ENCODE measurements around the gene KCNH6.

Gene KCNH6, protein sequence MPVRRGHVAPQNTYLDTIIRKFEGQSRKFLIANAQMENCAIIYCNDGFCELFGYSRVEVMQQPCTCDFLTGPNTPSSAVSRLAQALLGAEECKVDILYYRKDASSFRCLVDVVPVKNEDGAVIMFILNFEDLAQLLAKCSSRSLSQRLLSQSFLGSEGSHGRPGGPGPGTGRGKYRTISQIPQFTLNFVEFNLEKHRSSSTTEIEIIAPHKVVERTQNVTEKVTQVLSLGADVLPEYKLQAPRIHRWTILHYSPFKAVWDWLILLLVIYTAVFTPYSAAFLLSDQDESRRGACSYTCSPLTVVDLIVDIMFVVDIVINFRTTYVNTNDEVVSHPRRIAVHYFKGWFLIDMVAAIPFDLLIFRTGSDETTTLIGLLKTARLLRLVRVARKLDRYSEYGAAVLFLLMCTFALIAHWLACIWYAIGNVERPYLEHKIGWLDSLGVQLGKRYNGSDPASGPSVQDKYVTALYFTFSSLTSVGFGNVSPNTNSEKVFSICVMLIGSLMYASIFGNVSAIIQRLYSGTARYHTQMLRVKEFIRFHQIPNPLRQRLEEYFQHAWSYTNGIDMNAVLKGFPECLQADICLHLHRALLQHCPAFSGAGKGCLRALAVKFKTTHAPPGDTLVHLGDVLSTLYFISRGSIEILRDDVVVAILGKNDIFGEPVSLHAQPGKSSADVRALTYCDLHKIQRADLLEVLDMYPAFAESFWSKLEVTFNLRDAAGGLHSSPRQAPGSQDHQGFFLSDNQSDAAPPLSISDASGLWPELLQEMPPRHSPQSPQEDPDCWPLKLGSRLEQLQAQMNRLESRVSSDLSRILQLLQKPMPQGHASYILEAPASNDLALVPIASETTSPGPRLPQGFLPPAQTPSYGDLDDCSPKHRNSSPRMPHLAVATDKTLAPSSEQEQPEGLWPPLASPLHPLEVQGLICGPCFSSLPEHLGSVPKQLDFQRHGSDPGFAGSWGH

DNA sequence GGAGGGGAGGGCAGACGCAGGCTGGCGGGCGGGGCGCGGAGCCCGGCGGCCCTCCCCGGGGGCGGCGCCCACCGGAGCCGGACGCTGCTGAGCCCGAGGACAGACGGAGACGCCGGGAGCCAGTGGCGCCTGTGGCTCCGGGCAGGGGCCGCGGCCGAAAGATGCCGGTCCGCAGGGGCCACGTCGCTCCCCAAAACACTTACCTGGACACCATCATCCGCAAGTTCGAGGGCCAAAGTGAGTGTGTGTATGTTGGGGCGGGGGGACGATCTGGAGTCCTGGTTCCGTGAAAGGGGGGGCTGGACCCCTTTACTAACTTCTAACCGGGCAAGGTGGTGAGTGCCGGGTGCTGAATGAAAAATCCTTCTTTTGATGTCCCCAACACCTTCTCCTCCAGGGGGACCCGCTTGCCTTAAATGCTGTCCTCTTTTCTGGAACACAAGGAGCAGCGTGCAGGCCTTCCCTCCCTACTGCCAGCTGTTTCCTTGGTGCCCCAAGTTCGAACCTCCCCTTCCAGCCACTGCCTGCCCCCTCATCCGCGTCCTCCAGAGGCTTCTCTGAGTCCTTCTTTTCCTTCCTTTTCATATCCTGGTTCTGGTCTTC is at the start of gene KCNH6:
Gene KCNH6, plus strand, starts transcription at position 106 of the 603 bp plus-strand sequence. Its CDS starts 56 bp downstream, at position 162.
- DNase-seq (ENCODE audit: low spot score) (no peak), FAIRE-seq (no peak)

GRCh38 chr17:63474174-63474573 is 49.0 kb upstream of the KCNH6 start:
- DNase-seq (ENCODE audit: low spot score) = no peak

GRCh38 chr17:63474586-63475460 is 48.3 kb upstream of the KCNH6 start:
- FAIRE-seq (no peak), DNase-seq (ENCODE audit: low spot score) (no peak)

More at GRCh38 chr17:63474174-63474573, 49.0 kb upstream of the KCNH6 start:
- no peak for FAIRE-seq

GRCh38 chr17:63475491-63476412 is 47.4 kb upstream of the KCNH6 start:
- DNase-seq (ENCODE audit: low spot score) (no peak), FAIRE-seq (no peak)

GRCh38 chr17:63476459-63476853 is 46.7 kb upstream of the KCNH6 start:
- DNase-seq (ENCODE audit: low spot score) = no peak

DNA sequence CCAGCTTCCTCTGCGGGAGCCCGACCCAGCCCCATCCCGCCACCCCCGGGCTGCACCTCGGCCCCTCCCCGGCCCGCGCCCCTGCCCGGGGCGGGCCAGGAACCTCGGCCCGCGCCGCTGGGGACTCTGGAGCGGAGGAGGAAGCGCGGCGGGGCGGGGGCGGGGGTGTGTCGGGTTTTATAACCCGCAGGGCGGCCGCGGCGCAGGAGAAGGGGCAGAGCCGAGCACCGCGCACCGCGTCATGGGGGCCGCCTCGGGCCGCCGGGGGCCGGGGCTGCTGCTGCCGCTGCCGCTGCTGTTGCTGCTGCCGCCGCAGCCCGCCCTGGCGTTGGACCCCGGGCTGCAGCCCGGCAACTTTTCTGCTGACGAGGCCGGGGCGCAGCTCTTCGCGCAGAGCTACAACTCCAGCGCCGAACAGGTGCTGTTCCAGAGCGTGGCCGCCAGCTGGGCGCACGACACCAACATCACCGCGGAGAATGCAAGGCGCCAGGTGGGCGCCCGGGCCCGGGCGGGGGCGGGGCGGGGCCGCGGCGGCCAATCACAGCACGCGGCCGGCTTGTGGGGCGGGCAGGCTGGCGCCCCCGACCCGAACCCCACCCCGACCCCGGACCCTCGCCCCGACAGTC is 46.2 kb upstream of the KCNH6 start, which contains the start of gene ACE:
Gene ACE, plus strand, starts transcription at position 208 of the 626 bp plus-strand sequence. Its CDS starts 34 bp downstream, at position 242.
- FAIRE-seq (no peak), DNase-seq (ENCODE audit: low spot score) (no peak)

More at GRCh38 chr17:63476459-63476853, 46.7 kb upstream of the KCNH6 start:
- FAIRE-seq = no peak

DNA sequence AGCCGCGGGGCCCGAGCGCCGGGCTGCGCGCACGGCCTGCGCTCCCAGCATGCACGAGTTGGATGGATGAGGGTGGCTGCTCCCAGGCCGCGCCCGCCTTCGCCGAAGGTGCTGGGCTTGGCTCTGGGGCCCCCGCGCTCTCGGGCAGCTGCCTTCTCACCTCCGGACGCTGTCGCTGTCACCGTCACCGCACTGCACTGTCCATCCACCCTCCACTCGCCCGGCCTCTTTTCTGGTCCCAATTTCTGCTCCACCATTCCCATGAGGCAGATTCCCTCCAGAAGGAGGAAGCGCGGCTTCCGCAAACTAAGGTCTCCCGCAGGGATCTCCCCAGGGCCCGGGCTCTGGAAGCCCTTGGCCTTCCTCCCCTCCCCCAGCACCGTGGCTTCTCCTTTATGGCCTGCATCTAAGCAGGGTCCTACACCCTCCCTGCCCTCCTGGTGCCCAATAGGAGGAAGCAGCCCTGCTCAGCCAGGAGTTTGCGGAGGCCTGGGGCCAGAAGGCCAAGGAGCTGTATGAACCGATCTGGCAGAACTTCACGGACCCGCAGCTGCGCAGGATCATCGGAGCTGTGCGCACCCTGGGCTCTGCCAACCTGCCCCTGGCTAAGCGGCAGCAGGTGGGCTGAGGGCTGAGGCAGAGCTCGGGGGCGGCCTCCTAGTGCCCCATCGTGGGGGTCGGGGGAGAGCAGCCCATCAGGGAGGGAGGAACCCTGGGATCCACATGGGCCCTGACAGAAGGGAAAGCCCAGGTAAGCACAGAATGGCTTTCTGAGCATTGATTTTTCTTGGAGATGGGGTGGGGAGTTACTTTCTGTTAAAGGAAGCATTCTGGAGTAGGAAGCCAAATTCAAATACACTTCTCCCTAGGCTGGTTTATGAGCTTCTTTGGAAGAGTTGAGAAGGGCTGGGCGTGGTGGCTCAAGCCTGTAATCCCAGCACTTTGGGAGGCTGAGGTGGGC is 45.4 kb upstream of the KCNH6 start:
- DNase-seq (ENCODE audit: low spot score) (no peak), FAIRE-seq (no peak)

- DNase-seq (ENCODE audit: low spot score) = peak; percentile 83
Measured at GRCh38 chr17:63478814-63479494, 44.2 kb upstream of the KCNH6 start.

DNA sequence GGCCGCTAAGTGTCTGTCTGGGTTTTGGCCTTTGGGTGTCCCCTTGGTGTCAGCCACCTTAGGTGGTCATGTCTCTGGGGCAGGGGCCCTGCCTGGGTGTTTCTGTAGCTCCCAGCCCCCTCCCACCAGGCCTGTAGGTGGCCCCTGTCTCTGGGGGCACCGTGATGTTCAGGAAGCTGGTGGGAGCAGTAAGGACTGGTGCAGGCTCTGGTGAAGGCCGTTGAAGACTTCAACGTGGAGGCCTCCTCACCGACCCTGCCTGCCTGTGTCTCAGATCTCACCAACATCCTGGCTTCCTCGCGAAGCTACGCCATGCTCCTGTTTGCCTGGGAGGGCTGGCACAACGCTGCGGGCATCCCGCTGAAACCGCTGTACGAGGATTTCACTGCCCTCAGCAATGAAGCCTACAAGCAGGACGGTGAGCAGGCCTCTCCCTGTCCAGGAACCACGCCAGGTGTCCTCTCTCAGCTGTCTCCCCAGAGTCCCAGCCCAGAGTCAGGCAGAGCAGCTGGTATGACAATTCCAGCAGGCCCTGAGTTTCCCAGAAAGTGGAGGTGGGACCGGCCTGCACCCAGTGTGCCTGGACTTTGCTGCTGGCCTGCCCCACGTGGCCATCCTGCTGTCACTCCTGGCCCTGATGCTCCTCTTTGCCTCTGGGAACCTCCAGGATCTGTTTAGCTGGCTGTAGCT is 43.5 kb upstream of the KCNH6 start:
- DNase-seq (ENCODE audit: low spot score) = no peak
- FAIRE-seq = no peak

More at GRCh38 chr17:63478814-63479494, 44.2 kb upstream of the KCNH6 start:
- FAIRE-seq = no peak

DNA sequence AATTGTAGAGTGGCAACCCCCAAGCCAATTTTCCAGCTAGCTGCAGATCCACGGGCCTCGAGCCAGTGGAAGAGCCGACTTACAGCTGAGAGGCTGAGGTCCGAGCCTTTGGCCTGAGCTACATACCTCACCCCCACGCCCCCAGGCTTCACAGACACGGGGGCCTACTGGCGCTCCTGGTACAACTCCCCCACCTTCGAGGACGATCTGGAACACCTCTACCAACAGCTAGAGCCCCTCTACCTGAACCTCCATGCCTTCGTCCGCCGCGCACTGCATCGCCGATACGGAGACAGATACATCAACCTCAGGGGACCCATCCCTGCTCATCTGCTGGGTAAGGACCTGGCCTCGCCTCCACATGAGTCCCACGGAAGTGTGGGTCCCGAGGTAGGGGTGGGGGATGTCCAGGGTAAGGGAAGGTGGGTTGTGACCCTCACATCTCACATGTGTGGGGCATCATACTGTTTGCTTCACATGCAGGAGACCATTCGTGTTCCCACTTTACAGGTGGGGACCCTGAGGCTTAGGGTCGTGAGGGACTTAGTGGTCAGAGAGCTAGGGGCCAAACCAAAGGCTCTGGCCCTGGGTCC is 42.9 kb upstream of the KCNH6 start:
- FAIRE-seq (no peak), DNase-seq (ENCODE audit: low spot score) (no peak)

DNA sequence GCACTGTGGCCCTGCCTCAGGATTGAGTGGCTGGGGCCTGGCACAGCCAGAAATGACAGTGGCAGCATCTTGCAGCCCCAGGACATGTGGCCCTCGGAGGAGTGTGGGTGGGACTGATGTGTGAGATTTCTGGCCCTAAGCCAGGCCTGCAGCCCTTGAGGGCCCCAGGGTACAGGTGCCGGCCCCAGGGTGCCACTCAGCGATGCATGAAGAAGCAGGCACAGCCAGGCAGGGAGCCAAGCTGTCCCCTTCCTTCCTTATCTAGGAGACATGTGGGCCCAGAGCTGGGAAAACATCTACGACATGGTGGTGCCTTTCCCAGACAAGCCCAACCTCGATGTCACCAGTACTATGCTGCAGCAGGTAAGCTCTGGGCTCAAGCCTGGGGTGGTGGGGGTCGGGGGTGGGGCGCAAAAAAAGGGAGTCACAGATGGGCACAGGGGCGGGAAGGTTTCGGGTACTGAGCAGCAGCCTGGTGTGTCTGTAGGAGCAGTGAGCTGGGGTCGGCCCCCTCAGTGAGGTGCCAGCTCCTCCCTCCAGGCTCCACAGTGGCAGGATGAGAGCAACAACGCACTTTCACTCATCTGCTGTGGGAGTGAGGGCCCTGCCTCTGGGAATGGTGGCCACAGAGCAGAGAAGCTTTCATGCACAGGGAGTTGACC is 42.2 kb upstream of the KCNH6 start:
- DNase-seq (ENCODE audit: low spot score) = peak; percentile 20
- FAIRE-seq = no peak

DNA sequence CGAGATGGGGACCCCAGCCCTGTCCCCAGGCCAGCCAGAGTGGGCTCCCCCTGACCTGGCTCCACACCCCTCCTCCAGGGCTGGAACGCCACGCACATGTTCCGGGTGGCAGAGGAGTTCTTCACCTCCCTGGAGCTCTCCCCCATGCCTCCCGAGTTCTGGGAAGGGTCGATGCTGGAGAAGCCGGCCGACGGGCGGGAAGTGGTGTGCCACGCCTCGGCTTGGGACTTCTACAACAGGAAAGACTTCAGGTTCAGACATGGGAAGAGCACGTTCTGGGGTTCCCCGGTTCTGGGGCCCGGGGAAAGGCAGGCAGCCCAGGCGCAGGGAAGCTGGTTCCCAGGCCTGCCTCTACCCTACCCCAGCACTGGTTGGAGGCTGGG is 41.7 kb upstream of the KCNH6 start:
- FAIRE-seq (no peak), DNase-seq (ENCODE audit: low spot score) (no peak)

- DNase-seq (ENCODE audit: low spot score) (no peak), FAIRE-seq (no peak)
Measured at GRCh38 chr17:63482509-63482908, 40.6 kb upstream of the KCNH6 start.

GRCh38 chr17:63483038-63483437 is 40.1 kb upstream of the KCNH6 start:
- FAIRE-seq (no peak), DNase-seq (ENCODE audit: low spot score) (no peak)

DNA sequence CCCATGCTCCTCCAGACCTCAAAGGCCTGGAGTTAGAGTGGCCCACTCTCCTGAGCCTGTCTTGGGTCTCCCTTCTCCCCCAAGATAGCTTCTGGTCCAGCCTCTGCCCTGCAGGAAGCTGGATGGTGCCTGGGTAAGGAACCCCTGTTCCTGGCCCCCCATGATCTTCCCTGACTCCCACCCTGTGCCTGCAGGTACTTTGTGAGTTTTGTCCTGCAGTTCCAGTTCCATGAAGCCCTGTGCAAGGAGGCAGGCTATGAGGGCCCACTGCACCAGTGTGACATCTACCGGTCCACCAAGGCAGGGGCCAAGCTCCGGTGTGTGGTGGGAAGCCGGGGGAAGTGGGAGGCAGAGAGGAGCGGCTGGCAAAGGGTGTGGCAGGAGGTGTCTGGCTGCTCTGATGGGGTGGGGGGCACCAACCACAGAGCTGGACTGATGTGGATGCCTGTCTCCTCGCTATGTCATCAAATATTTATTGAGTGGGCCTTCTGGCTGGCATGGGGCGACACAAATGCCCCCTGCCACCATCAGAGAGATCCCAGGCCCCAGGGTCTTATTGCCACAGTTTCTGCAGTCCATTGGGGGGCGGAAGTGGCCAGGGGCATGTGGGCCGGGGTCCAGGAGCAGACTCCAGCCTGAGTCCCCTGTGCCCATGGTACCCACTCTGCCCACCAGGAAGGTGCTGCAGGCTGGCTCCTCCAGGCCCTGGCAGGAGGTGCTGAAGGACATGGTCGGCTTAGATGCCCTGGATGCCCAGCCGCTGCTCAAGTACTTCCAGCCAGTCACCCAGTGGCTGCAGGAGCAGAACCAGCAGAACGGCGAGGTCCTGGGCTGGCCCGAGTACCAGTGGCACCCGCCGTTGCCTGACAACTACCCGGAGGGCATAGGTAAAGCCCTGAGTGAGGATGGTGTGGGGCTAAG is 39.2 kb upstream of the KCNH6 start:
- FAIRE-seq = no peak
- no peak for DNase-seq (ENCODE audit: low spot score)

Data from RCC 7860 (cell line).